ENCODE results near the gene LIN7B. TPM values are rescaled to one million over a fixed set of nuclear protein-coding genes. Genes with fewer than 3 reads are reported as not detected.
A peak's percentile ranks its signal among the peaks of the same experiment; 100 is the strongest.

The LIN7B gene
- total RNA-seq, 2 donors from 2014 or later: 19.8 TPM; not detected in 1

- H3K4me3 ChIP-seq: no peak overlapping the region
- no peaks in the 10 kb centered on the region for H3K27me3 ChIP-seq (replicated peaks; ENCODE audit: insufficient read depth)
- H3K9me3 ChIP-seq: no peaks in the 10 kb centered on the region
- no peak for TF ChIP-seq CTCF (IDR thresholded peaks at IDR 0.05)
- H3K4me1 ChIP-seq (ENCODE audit: control insufficient read depth in 1 of 2, low read depth in 2 of 2): peaks cover 10 to 30% of the 10 kb centered on the region in 2 donors
- peak overlapping the region in 1 of 2 donors; percentile 36 for H3K27ac ChIP-seq
- peaks cover 26% of the 10 kb centered on the region for H3K36me3 ChIP-seq
- DNase-seq (ENCODE audit: low spot score): no peak
- no peak for ATAC-seq (ENCODE audit: insufficient number of reproducible peaks, low FRiP score, low read depth)
Measured at GRCh38 chr19:49110567-49110966, 3.6 kb upstream of the LIN7B start.

GRCh38 chr19:49111218-49111998, 2.8 kb upstream of the LIN7B start:
- Histone ChIP-seq H3K4me1 (ENCODE audit: control insufficient read depth in 1 of 2, low read depth in 2 of 2) (peaks cover 10 to 30% of the 10 kb centered on the region in 2 donors), H3K4me3 (no peak overlapping the region), H3K36me3 (peaks cover 19% of the 10 kb centered on the region), H3K9me3 (no peaks in the 10 kb centered on the region), H3K27ac (peak overlapping the region in 1 of 2 donors; percentile 36), H3K27me3 (replicated peaks; ENCODE audit: insufficient read depth) (no peaks in the 10 kb centered on the region)
- TF ChIP-seq CTCF (IDR thresholded peaks at IDR 0.05): no peak
- ATAC-seq (ENCODE audit: insufficient number of reproducible peaks, low FRiP score, low read depth) (no peak), DNase-seq (ENCODE audit: low spot score) (no peak)

GRCh38 chr19:49114630-49115363, 627 bp downstream of the LIN7B start:
- no peaks in the 10 kb centered on the region for H3K9me3 ChIP-seq
- ATAC-seq (ENCODE audit: insufficient number of reproducible peaks, low FRiP score, low read depth): no peak
- H3K4me1 ChIP-seq (ENCODE audit: control insufficient read depth in 1 of 2, low read depth in 2 of 2): peaks cover 21 to 48% of the 10 kb centered on the region in 2 donors
- no peak for TF ChIP-seq CTCF (IDR thresholded peaks at IDR 0.05)
- H3K36me3 ChIP-seq: no peaks in the 10 kb centered on the region
- H3K4me3 ChIP-seq: peak overlapping the region; percentile 94
- H3K27ac ChIP-seq: peak overlapping the region; percentile 72 to 84
- no peaks in the 10 kb centered on the region for H3K27me3 ChIP-seq (replicated peaks; ENCODE audit: insufficient read depth)
- no peak for DNase-seq (ENCODE audit: low spot score)

- Histone ChIP-seq H3K4me3 (no peak overlapping the region), H3K36me3 (no peaks in the 10 kb centered on the region), H3K9me3 (no peaks in the 10 kb centered on the region), H3K4me1 (ENCODE audit: control insufficient read depth in 1 of 2, low read depth in 2 of 2) (peaks cover 17 to 37% of the 10 kb centered on the region in 2 donors), H3K27me3 (replicated peaks; ENCODE audit: insufficient read depth) (no peaks in the 10 kb centered on the region), H3K27ac (no peak overlapping the region)
- no peak for DNase-seq (ENCODE audit: low spot score)
- ATAC-seq (ENCODE audit: insufficient number of reproducible peaks, low FRiP score, low read depth): no peak
- no peak for TF ChIP-seq CTCF (IDR thresholded peaks at IDR 0.05)
Measured at GRCh38 chr19:49116544-49116943, 2.4 kb downstream of the LIN7B start.

Measured in thoracic aorta (tissue), 2 donors.